Measurements from ENCODE around the gene MAP4K4. TPM values are rescaled to one million over a fixed set of nuclear protein-coding genes. Genes with fewer than 3 reads are reported as not detected.

Gene MAP4K4
- total RNA-seq, 2 donors from 2014 or later = 47.5 to 50.4 TPM

- no peaks in the 10 kb centered on the region for H3K27me3 ChIP-seq
- no peaks in the 10 kb centered on the region for H3K4me1 ChIP-seq
- H3K9me3 ChIP-seq = peaks cover under 1% of the 10 kb centered on the region in 2 donors
- no peak overlapping the region for H3K27ac ChIP-seq
- H3K4me3 ChIP-seq = no peak overlapping the region
- DNase-seq (ENCODE audit: low spot score) = no peak
- TF ChIP-seq CTCF (IDR thresholded peaks at IDR 0.05) = no peak
- no peaks in the 10 kb centered on the region for H3K36me3 ChIP-seq
Observed at GRCh38 chr2:101677658-101678057, 19.8 kb upstream of the MAP4K4 start.

GRCh38 chr2:101678379-101678778, 19.1 kb upstream of the MAP4K4 start:
- no peaks in the 10 kb centered on the region for H3K9me3 ChIP-seq
- H3K27ac ChIP-seq = no peak overlapping the region
- no peak for DNase-seq (ENCODE audit: low spot score)
- H3K36me3 ChIP-seq = no peaks in the 10 kb centered on the region
- TF ChIP-seq CTCF (IDR thresholded peaks at IDR 0.05) = no peak
- H3K4me3 ChIP-seq = no peak overlapping the region
- no peaks in the 10 kb centered on the region for H3K27me3 ChIP-seq
- no peaks in the 10 kb centered on the region for H3K4me1 ChIP-seq

GRCh38 chr2:101679037-101679726, 18.3 kb upstream of the MAP4K4 start:
- TF ChIP-seq CTCF (IDR thresholded peaks at IDR 0.05) = no peak
- Histone ChIP-seq H3K4me1 (no peaks in the 10 kb centered on the region), H3K27ac (no peak overlapping the region), H3K4me3 (no peak overlapping the region), H3K36me3 (no peaks in the 10 kb centered on the region), H3K9me3 (no peaks in the 10 kb centered on the region), H3K27me3 (no peaks in the 10 kb centered on the region)
- DNase-seq (ENCODE audit: low spot score) = no peak

- DNase-seq (ENCODE audit: low spot score) = no peak
- TF ChIP-seq CTCF (IDR thresholded peaks at IDR 0.05) = no peak
- Histone ChIP-seq H3K4me1 (no peaks in the 10 kb centered on the region), H3K27me3 (no peaks in the 10 kb centered on the region), H3K9me3 (no peaks in the 10 kb centered on the region), H3K27ac (no peak overlapping the region), H3K4me3 (no peak overlapping the region), H3K36me3 (no peaks in the 10 kb centered on the region)
Observed at GRCh38 chr2:101679801-101680487, 17.6 kb upstream of the MAP4K4 start.

- Histone ChIP-seq H3K9me3 (no peaks in the 10 kb centered on the region), H3K36me3 (no peaks in the 10 kb centered on the region), H3K27ac (no peak overlapping the region), H3K27me3 (no peaks in the 10 kb centered on the region), H3K4me3 (no peak overlapping the region), H3K4me1 (no peaks in the 10 kb centered on the region)
- TF ChIP-seq CTCF (IDR thresholded peaks at IDR 0.05) = no peak
- DNase-seq (ENCODE audit: low spot score) = no peak
Observed at GRCh38 chr2:101682311-101682710, 15.2 kb upstream of the MAP4K4 start.

Data from right atrium auricular region (tissue), 2 donors.